Fibroblast of lung (primary cell): ENCODE measurements around the gene NTPCR. TPM values are rescaled to one million over a fixed set of nuclear protein-coding genes. Genes with fewer than 3 reads are reported as not detected.

Experiments used
- DNase-seq, 2 donors: peaks; one replicate each; pipeline versions ENCODE4 v3.0.0 to v3.0.0-alpha.2; 2010; ENCODE audit warnings: low read depth in 2 of 2
- H2AFZ ChIP-seq: 2 replicates; pipeline ENCODE4 v1.5.1; 2012; ENCODE audit warnings: low read length, control low read depth, inconsistent platforms
- H3K27ac ChIP-seq: 2 replicates; pipeline ENCODE4 v1.5.1; 2011; ENCODE audit warnings: low read length, control low read depth; ENCODE audit not compliant: insufficient read depth
- H3K27me3 ChIP-seq: 2 replicates; pipeline ENCODE4 v1.5.1; 2011; ENCODE audit warnings: mild to moderate bottlenecking, low read length; ENCODE audit not compliant: control insufficient read depth, insufficient read depth
- H3K36me3 ChIP-seq: 2 replicates; pipeline ENCODE4 v1.5.1; 2011; ENCODE audit warnings: low read length; ENCODE audit not compliant: control insufficient read depth, insufficient read depth
- H3K4me1 ChIP-seq: 2 replicates; pipeline ENCODE4 v1.5.1; 2011; ENCODE audit warnings: low read length; ENCODE audit not compliant: control insufficient read depth, insufficient read depth; ENCODE audit errors: extremely low read depth
- H3K4me2 ChIP-seq: 2 replicates; pipeline ENCODE4 v1.5.1; 2011; ENCODE audit warnings: low read length, control low read depth; ENCODE audit not compliant: insufficient read depth; ENCODE audit errors: extremely low read depth
- H3K4me3 ChIP-seq, 4 experiments: fragments of 200-600 bp in 1 of 4; sonication (generic) in 1 of 4; replicated peaks in 1 of 4; 2 replicates each; pipeline ENCODE4 v1.5.1; 2011 to 2016; ENCODE audit warnings: low read length in 4 of 4, low read depth in 3 of 4, mild to moderate bottlenecking in 3 of 4, control low read depth in 2 of 4, inconsistent platforms in 1 of 4, mixed read lengths in 1 of 4; ENCODE audit not compliant: insufficient read depth in 1 of 4; ENCODE audit errors: control extremely low read depth in 1 of 4
- H3K79me2 ChIP-seq: 2 replicates; pipeline ENCODE4 v1.5.1; 2012; ENCODE audit warnings: mild to moderate bottlenecking, low read length, inconsistent platforms; ENCODE audit not compliant: control insufficient read depth, insufficient read depth
- H3K9ac ChIP-seq: 2 replicates; pipeline ENCODE4 v1.5.1; 2011; ENCODE audit warnings: mild to moderate bottlenecking, low read length, control low read depth; ENCODE audit not compliant: insufficient read depth
- H3K9me3 ChIP-seq: 2 replicates; pipeline ENCODE4 v1.5.1; 2012; ENCODE audit warnings: low read depth, low read length; ENCODE audit not compliant: control insufficient read depth, insufficient read depth
- H4K20me1 ChIP-seq: 2 replicates; pipeline ENCODE4 v1.5.1; 2011; ENCODE audit warnings: low read length; ENCODE audit not compliant: control insufficient read depth, insufficient read depth; ENCODE audit errors: extremely low read depth
- CTCF ChIP-seq, 2 donors: IDR thresholded peaks in 1 of 2; conservative IDR thresholded peaks in 1 of 2; 1 replicate in 1 of 2; 2 replicates in 1 of 2; pipeline ENCODE4 v1.5.1; 2011 to 2012; ENCODE audit warnings: low read length in 2 of 2, control low read depth in 1 of 2, inconsistent platforms in 1 of 2, low read depth in 1 of 2, mild to moderate bottlenecking in 1 of 2
- EZH2 ChIP-seq: IDR thresholded peaks from 2 replicates; pipeline ENCODE4 v1.5.1; 2012; ENCODE audit warnings: low read length, control low read depth, mild to moderate bottlenecking; ENCODE audit errors: missing control alignments
- polyA plus RNA-seq, 2 donors: library from polyadenylated mRNA; depleted of rRNA in 1 of 2; stranded (reverse) in 1 of 2; unstranded in 1 of 2; fragments of >200 nt; gene quantifications; 2 replicates each; pipeline ENCODE4 v1.2.1, GENCODE V29; 2011 to 2012; ENCODE audit warnings: missing spikeins in 1 of 2
- total RNA-seq: library from RNA; depleted of rRNA; stranded (reverse); fragments of >200 nt; gene quantifications from 2 replicates; pipeline ENCODE4 v1.2.1, GENCODE V29; 2014

NTPCR gene
- total and polyA plus RNA-seq, 2 donors (not counting 1 experiment from before 2014, with no cell fraction given), result 23.0 to 27.9 TPM

DNA sequence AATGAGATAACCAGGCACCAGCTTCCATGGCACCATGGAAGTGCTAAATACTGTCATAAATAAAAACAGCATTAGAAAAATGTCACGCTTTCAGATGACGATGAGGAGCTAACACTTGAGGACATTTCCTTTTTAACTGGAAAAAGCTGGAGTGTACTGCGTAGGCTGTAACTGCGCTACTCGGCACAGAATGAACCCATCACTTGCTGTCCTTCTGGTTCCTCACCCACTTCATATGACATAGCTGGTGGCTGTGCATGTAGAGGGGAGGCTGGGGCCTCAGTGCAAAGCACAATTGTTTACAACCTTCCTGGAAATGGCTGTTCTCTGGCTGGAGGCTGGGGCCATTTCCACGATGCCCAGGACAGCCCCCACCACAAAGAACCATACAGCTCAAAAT lies 55.7 kb downstream of the NTPCR start:
- Histone ChIP-seq H3K27me3 (no peaks in the 10 kb centered on the region), H3K27ac (no peak overlapping the region), H3K4me3 (no peak overlapping the region), H3K36me3 (no peaks in the 10 kb centered on the region), H3K4me1 (peaks cover 3% of the 10 kb centered on the region), H2AFZ (no peak overlapping the region), H3K79me2 (no peaks in the 10 kb centered on the region), H3K9ac (no peak overlapping the region), H4K20me1 (no peaks in the 10 kb centered on the region), H3K4me2 (no peak overlapping the region), H3K9me3 (no peaks in the 10 kb centered on the region)
- no peak for DNase-seq
- no peak for TF ChIP-seq CTCF (conservative IDR thresholded peaks at IDR 0.05 in 1 of 2, IDR thresholded peaks at IDR 0.05 in 1 of 2; ENCODE audit: low read depth in 1 of 2, low read length in 2 of 2)
- TF ChIP-seq EZH2, result no peak

DNA sequence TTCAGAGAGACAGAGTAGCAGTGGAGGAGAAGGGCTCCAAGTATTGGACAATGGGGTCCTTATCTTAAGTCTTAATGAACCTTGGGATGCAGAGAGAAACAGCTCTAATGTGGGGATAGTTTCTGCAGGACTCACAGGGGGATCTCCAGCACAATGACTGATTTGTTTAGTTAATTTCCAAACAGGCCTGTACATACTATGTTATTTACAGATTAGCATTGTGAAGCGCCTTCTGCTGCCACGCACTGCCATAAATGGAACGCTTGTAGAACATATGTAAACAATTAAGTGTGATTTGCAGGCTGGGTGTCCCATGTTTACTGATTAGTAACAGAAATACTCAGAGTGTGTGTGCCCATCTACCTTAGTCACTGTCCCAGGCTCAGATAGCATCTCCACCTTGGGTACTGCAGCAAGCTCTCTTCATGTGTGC lies 56.1 kb downstream of the NTPCR start:
- Histone ChIP-seq H3K4me3 (no peak overlapping the region), H2AFZ (no peak overlapping the region), H3K4me1 (peaks cover 3% of the 10 kb centered on the region), H3K27ac (no peak overlapping the region), H3K9me3 (no peaks in the 10 kb centered on the region), H3K27me3 (no peaks in the 10 kb centered on the region), H4K20me1 (no peaks in the 10 kb centered on the region), H3K79me2 (no peaks in the 10 kb centered on the region), H3K36me3 (no peaks in the 10 kb centered on the region), H3K9ac (no peak overlapping the region), H3K4me2 (no peak overlapping the region)
- no peak for TF ChIP-seq EZH2
- TF ChIP-seq CTCF (conservative IDR thresholded peaks at IDR 0.05 in 1 of 2, IDR thresholded peaks at IDR 0.05 in 1 of 2; ENCODE audit: low read depth in 1 of 2, low read length in 2 of 2), result no peak
- no peak for DNase-seq

DNA sequence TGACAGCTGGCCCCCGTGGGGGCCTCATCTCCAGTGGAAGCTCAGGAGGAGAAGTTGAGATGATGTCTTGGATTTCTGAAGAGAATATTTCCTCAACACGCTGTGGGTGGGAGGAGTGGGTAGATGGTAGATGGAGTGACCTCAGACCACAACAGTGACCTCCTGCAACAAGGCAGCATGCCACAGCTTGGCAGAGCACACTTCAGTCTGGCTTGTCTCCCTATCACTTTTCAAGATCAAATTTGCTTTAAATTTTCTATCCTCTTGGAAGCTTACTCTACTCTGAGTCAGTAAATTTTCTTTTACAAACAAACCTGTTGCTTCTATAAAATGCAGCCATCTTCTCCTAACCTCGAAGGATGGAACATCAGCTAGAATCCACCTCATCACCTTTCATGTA lies 59.7 kb downstream of the NTPCR start:
- Histone ChIP-seq H3K4me2 (no peak overlapping the region), H2AFZ (no peak overlapping the region), H3K4me3 (no peak overlapping the region), H3K79me2 (no peaks in the 10 kb centered on the region), H4K20me1 (no peaks in the 10 kb centered on the region), H3K27me3 (no peaks in the 10 kb centered on the region), H3K27ac (no peak overlapping the region), H3K9ac (no peak overlapping the region), H3K9me3 (no peaks in the 10 kb centered on the region), H3K4me1 (peaks cover 3% of the 10 kb centered on the region), H3K36me3 (no peaks in the 10 kb centered on the region)
- TF ChIP-seq CTCF (conservative IDR thresholded peaks at IDR 0.05 in 1 of 2, IDR thresholded peaks at IDR 0.05 in 1 of 2; ENCODE audit: low read depth in 1 of 2, low read length in 2 of 2) (no peak), EZH2 (no peak)
- peak; percentile 26 to 29 for DNase-seq
